ENCODE results near the gene SPAG16.

DNA sequence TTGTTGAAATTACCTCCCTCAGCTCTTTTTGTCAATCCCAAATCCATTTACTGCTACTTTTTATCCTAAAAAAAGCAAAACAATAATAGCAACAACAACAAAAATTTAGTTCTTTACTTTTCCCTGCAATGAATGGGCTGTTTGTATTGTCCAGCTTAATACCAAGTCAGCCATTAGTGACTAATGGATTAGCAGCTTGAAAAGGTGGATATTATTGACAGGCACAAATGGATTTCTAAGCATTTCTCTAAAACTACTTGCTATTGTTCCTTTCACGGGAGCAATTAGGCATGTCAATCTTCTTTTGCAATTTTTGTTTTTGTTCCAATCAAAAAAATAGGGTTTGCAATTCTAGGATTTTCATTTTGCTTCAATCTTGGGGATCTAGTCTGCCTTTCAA, 32.1 kb upstream of the SPAG16 start:
- TF ChIP-seq ZNF558 (tag by site-specific recombination; IDR thresholded peaks at IDR 0.05) (no peak), ZNF274 (IDR thresholded peaks at IDR 0.05; ENCODE audit: low read length) (no peak), ZNF274 (tag by site-specific recombination; IDR thresholded peaks at IDR 0.05; ENCODE audit: borderline replicate concordance) (no peak), ZNF214 (tag by site-specific recombination; IDR thresholded peaks at IDR 0.05; ENCODE audit: borderline replicate concordance) (no peak), ZNF155 (tag by site-specific recombination; IDR thresholded peaks at IDR 0.05) (no peak), HOXA7 (CRISPR knock-in tag; IDR thresholded peaks at IDR 0.05; ENCODE audit: borderline replicate concordance) (no peak), ZBTB20 (tag by site-specific recombination; IDR thresholded peaks at IDR 0.05) (no peak), ZNF660 (tag by site-specific recombination; IDR thresholded peaks at IDR 0.05) (no peak), ZNF585B (tag by site-specific recombination; IDR thresholded peaks at IDR 0.05) (no peak)
- TF ChIP-seq, protein P1, sequence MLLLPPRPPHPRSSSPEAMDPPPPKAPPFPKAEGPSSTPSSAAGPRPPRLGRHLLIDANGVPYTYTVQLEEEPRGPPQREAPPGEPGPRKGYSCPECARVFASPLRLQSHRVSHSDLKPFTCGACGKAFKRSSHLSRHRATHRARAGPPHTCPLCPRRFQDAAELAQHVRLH (tag by site-specific recombination; IDR thresholded peaks at IDR 0.05) = no peak
- TF ChIP-seq, protein P2, sequence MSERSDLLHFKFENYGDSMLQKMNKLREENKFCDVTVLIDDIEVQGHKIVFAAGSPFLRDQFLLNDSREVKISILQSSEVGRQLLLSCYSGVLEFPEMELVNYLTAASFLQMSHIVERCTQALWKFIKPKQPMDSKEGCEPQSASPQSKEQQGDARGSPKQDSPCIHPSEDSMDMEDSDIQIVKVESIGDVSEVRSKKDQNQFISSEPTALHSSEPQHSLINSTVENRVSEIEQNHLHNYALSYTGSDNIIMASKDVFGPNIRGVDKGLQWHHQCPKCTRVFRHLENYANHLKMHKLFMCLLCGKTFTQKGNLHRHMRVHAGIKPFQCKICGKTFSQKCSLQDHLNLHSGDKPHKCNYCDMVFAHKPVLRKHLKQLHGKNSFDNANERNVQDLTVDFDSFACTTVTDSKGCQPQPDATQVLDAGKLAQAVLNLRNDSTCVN (tag by site-specific recombination; optimal IDR thresholded peaks at IDR 0.05) = no peak
- TF ChIP-seq, protein P3, sequence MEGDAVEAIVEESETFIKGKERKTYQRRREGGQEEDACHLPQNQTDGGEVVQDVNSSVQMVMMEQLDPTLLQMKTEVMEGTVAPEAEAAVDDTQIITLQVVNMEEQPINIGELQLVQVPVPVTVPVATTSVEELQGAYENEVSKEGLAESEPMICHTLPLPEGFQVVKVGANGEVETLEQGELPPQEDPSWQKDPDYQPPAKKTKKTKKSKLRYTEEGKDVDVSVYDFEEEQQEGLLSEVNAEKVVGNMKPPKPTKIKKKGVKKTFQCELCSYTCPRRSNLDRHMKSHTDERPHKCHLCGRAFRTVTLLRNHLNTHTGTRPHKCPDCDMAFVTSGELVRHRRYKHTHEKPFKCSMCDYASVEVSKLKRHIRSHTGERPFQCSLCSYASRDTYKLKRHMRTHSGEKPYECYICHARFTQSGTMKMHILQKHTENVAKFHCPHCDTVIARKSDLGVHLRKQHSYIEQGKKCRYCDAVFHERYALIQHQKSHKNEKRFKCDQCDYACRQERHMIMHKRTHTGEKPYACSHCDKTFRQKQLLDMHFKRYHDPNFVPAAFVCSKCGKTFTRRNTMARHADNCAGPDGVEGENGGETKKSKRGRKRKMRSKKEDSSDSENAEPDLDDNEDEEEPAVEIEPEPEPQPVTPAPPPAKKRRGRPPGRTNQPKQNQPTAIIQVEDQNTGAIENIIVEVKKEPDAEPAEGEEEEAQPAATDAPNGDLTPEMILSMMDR (tag by site-specific recombination; IDR thresholded peaks at IDR 0.05) = no peak
- TF ChIP-seq, protein P4, sequence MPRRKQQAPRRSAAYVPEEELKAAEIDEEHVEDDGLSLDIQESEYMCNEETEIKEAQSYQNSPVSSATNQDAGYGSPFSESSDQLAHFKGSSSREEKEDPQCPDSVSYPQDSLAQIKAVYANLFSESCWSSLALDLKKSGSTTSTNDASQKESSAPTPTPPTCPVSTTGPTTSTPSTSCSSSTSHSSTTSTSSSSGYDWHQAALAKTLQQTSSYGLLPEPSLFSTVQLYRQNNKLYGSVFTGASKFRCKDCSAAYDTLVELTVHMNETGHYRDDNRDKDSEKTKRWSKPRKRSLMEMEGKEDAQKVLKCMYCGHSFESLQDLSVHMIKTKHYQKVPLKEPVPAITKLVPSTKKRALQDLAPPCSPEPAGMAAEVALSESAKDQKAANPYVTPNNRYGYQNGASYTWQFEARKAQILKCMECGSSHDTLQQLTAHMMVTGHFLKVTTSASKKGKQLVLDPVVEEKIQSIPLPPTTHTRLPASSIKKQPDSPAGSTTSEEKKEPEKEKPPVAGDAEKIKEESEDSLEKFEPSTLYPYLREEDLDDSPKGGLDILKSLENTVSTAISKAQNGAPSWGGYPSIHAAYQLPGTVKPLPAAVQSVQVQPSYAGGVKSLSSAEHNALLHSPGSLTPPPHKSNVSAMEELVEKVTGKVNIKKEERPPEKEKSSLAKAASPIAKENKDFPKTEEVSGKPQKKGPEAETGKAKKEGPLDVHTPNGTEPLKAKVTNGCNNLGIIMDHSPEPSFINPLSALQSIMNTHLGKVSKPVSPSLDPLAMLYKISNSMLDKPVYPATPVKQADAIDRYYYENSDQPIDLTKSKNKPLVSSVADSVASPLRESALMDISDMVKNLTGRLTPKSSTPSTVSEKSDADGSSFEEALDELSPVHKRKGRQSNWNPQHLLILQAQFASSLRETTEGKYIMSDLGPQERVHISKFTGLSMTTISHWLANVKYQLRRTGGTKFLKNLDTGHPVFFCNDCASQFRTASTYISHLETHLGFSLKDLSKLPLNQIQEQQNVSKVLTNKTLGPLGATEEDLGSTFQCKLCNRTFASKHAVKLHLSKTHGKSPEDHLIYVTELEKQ (tag by site-specific recombination; IDR thresholded peaks at IDR 0.05; ENCODE audit: borderline replicate concordance) = no peak
